GM21825 (cell line): ENCODE results near the gene BMF.
"Not testable (repeated sequence)": the region's sequence is repeated elsewhere in the genome, so short reads cannot be mapped to it uniquely, and the experiment has no call there.

ENCODE experiments used
- ATAC-seq: cut with Tn5 transposase; IDR thresholded peaks from one replicate; pipeline ENCODE4 v1.9.1; 2021; ENCODE audit warnings: mild to moderate bottlenecking, moderate library complexity; ENCODE audit not compliant: unreplicated experiment

The BMF gene

DNA sequence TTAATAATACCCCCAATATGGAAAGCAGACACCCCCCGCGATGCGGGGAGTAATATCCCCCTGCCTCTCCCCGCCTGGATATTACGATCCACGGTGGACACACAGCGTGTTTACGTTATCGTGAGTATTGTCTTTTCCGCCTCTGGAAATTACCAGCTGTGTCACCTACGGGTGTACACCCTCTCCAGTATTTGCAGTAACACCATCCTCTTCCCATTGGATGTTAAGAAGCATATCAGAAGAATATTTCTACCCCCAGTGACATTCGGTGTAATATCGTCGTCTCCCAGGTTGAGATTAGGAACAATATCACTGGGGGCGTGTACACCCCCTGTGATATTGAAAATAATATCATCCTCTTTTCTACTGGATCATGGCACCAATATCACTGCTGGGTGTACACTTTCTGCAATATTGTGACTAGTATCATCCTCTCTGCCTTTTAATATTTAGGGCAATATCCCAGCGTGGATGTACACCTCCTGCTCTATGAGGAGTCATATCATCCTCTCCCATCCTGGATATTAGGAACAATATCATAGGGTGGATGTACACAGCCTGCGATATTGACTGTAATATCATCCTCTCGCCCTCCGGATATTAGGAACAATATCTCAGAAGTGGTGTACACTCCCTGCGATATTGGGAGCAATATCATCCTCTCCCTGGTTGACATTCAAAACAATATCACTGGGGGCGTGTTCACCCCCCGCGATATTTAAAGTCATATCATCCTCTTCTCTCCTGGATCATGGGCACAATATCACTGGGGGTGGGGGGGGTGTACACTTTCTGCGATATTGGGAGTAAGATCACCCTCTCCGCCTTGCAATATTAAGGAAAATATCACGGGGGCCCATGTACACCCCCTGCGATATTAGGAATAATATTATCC lies 20.3 kb upstream of the BMF start:
- no peak for ATAC-seq

GRCh38 chr15:40125950-40126349 lies 17.3 kb upstream of the BMF start:
- ATAC-seq = no peak

DNA sequence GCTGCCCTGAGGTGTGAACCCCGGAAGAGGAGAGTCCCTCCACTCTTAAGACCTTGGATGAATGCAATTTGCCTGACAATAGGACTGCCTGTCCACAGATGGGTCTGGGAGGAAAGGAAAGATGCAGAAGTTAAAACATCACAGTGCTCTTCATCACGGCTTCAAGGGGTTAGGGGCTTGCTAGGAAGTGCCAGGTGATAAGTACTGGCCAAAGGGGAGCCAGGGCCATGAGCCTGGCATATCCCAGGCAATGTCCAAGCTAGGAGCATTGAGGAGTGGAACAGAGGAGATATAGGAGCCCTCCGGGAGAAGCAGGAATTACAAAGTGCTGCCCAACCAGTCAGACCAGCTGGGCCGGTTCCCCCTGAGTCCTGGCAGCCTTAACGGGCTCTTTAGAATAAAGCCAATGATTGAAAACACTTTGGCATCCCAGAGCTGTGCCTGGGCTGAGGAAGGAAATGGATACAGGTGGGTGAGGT lies 16.2 kb upstream of the BMF start:
- ATAC-seq = not testable (repeated sequence)

- not testable (repeated sequence) for ATAC-seq
These were observed 15.7 kb upstream of the BMF start for GRCh38 chr15:40124333-40124732.

DNA sequence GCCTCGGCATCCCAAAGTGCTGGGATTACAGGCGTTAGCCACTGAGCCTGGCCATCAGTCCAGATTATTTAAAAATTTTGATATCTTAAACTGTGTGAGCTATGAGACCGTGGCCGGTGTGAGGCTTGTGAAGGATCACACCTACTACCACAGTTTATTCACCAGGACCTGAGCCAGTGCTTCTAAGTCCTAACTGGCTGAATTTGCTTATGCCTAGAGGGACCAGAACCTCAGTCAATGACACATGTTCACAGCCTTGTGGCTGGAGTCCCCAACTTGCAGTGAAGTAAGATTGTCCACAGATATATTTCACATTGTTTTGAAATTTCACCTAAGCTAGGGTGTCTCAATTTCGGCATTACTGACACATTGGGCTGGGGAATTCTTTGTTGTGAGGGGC lies 15.2 kb upstream of the BMF start:
- ATAC-seq = not testable (repeated sequence)

DNA sequence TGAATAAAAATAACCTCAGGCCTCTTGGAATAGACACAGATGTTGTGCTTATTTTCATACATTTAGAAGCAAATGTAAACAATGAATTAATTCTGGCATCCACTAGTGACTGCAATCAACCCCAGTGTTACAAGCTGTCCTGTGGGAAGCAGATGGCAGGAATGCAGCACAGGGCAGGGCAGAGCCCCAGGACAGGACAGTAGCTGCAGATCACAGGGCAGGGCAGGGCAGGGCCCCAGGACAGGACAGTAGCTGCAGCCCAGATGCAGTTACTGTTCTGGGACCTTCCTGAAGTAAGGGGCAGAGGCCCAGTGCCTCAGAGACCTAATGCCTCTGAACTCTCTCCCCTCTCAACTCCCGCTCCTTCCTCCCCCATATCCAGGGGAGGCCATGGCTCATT lies 14.3 kb upstream of the BMF start:
- not testable (repeated sequence) for ATAC-seq

GRCh38 chr15:40121911-40122638 lies 13.4 kb upstream of the BMF start:
- ATAC-seq = no peak

DNA sequence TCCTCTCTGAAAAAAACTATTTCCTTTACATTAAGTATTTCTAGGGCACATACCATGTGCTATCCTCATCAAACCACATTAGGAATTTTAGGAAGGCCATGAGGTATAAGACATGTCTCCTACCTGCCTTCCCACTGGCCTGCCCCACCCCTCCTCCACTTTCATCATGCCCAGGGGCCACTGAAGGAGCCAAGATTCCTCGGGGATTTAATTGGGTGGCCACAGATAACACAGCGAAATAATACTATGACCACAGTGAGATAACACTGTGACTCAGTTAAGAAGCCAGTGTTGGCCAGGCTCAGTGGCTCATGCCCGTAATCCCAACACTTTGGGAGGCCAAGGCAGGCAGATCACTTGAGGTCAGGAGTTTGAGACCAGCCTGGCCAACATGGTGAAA lies 9.8 kb upstream of the BMF start:
- no peak for ATAC-seq

- ATAC-seq = peak; percentile 87
These were observed 7.0 kb upstream of the BMF start for GRCh38 chr15:40115670-40116093.

- ATAC-seq = not testable (repeated sequence)
These were observed 6.4 kb upstream of the BMF start for GRCh38 chr15:40115106-40115505.

- no peak for ATAC-seq
These were observed 5.5 kb upstream of the BMF start for GRCh38 chr15:40114218-40114617.

- no peak for ATAC-seq
These were observed 4.1 kb upstream of the BMF start for GRCh38 chr15:40112789-40113188.

- ATAC-seq = no peak
These were observed 3.2 kb upstream of the BMF start for GRCh38 chr15:40111888-40112287.

DNA sequence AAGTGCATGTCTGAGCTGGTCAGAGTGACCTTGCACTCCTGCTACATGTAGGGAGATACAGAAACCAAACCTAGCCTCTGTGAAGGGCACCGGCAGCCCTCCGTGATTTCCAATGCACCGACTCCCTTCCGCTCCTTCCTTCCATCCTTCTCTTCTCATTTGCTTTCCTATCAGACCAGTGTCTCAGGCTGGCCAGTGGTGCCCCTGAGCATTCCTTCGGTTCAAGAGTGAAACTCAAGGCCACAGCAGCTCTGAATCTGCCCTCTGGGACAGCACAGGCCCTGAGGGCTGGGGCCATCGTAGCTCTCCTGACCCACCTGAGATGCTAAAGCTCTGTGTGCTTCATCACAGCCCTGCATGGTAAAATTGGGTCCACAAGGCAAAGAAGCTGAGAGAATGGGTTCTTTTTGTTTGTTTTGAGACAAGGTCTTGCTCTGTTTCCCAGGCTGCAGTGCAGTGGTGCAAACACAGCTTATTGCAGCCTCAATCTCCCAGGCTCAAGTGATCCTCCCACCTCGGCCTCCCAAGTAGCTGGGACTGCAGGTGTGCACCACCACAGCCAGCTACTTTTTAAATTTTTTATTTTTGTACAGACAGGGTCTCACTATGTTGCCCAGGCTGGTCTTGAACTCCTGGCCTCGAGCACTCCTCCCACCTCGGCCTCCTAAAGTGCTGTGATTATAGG lies 2.3 kb upstream of the BMF start:
- no peak for ATAC-seq

DNA sequence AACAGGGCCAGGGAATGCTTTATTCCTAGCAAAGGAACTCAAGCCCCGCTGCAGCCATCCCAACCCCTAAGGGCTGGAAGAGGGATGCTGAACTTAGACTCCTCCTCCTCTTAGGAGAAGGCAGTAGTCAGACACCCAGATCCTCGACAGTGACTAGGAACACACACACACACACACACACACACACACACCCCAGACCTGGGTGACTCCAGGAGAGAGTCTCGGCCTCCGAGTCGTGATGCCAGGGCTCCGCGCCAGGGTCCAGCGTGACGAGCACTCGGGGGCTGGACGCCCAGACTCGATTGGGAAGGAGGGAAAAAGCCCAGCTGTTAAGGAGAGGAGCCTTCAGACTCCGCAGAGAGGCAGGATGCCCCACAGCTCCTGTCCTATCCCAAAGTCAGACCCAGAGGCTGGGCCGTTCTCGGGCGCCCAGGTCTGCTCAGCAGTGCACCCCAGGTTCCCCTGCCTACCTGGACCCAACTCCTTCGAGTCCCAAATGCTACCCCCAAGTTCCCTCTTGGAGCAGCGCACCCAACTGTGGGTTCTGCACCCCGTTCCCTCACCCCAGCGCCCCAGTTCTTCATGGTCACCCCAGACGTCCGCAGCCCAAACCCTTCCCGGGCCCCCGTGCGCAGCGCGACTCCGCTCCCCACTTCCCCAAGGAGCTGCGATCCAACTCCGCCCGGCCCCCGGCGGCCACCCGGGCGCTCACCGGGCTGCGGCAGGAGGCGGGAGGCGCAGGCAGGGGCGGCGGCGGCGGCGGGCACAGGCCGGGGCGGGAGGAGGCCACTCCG lies 421 bp downstream of the BMF start:
- ATAC-seq = no peak

DNA sequence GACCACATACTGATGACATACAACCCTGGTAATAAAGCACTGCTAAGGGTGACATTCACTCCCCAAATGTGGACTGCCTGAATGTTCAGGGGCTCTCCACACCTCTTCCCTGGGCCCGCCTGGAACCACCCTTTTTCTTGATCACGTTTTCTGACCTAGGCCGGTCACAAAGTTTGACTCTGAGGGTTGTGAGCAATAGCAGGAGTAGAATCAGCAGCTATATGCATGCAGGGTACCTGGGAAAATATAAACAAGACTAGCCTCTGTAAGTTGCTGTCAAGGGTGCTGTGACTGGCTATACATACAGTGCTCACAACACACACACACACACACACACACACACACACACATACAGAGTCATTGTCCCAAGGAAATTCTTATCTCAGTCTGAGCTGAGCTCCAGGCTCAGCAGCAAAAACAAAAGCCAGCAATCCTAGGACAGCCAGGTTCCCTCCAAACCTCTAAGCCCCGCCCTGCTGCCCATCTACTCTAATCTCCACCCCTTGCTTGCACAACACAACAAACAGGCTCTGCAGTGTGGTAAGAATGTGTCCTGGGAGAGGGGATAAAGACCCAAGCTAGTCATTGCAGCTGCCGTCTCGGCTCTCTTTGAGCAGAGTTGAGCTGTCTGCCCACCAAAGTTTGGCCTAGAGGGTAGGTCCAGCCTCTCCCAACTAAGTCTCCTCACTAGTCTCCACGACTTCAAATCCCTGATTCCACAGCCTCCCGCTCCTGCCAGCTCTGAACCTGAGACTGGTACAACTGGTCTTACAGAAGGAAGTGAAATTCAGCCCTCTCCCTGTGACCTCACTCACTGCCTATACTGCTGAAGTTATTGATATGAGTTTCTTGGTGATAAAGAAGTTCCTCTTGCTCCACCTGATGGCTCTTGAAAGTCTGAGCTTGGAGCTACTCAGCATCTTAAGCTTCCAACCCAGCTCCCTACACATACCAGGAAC lies 2.2 kb downstream of the BMF start:
- ATAC-seq = peak; percentile 34

DNA sequence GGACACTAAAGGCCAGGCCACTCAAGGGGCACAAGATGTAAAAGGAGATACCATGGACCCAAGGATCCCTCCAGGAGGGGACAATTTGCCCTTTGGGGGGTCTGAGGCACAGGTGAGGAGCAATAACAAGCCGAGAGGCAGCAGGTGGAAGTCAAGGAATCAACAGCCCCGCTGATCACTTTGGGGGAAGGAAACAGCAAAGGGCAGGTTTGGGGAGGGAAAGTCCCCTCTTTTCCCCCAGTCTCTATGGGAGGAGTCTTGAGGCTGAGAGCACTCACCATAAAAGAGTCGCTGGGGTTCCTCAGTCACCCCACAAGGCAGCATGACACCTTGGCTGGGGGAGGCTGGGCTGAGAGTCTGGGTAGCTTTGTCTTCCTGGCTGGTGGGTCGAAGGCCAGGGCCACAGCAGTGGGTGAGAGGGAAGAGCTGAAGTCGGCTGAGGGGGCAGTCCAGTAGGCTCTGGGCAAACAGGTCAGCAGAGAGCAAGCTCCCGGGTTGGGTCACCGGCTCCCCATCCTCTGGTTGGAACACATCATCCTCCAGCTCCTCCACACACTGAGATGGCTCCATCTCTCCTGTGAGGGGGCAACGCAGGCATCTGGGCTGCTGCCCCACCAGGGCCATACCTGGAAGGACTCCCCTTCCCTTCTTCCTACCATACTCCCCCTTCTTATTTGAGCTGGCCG lies 3.0 kb downstream of the BMF start:
- peak; percentile 21 for ATAC-seq

GRCh38 chr15:40104865-40105516 lies 3.7 kb downstream of the BMF start:
- peak; percentile 13 for ATAC-seq
